HG03439 (cell line): ENCODE results near the gene RBP2.

Source experiments
- ATAC-seq: cut with Tn5 transposase; IDR thresholded peaks from one replicate; pipeline ENCODE4 v1.9.1; 2021; ENCODE audit warnings: mild to moderate bottlenecking, moderate library complexity; ENCODE audit not compliant: unreplicated experiment

RBP2 gene

GRCh38 chr3:139481116-139481515 lies 4.8 kb upstream of the RBP2 start:
- ATAC-seq: no peak

DNA sequence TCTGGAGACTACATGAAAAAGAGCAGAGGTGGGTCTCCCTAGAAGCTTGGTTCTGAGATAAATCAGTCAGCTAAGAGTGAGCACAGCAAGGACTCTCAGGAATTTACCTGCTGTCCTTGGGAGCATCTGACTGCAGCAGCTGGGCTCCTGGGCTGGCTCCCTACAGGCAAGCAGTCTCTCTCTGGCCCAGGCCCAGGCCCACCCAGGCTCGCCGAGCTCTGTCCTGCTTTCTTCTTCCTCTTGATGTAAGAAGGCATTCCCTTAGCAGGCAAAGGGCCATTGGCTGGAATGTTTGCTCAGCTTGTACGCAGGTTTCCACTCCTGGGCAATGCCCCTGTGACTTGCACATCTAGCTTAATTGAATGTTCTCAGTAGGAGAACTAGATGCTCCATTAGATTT lies 4.3 kb upstream of the RBP2 start:
- ATAC-seq: no peak

- ATAC-seq: no peak
Measured at GRCh38 chr3:139477710-139478640, 1.7 kb upstream of the RBP2 start.

GRCh38 chr3:139473155-139473771 lies 3.1 kb downstream of the RBP2 start:
- ATAC-seq: no peak

DNA sequence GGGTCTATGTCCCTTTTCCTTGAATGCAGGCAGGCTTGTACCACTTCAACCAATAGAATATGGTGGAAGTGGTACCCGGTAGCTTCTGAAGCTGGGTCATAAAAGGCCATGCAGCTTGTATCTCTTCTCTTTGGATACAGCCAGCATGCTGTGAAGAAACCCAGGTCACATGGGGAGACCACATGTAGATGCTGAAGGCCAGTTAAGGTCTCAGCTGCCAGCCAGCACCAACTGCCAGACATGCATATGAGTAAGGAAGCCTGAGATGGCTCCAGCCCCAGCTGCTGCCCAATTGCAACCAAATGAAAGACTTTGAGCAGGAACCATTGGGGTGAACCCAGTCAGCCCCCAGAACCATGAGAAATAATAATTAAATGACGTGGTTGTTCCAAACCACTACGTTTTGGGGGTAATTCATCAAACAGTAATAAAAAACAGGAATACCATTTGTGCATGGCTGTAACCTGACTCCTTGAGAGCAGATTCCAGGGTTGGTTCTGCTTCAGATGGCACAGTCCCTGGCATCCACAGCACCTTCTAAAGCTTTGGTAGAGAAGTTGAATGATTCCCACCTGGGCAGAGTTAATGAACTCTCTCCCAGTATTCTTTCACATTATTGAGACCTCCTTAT lies 3.8 kb downstream of the RBP2 start:
- no peak for ATAC-seq

- no peak for ATAC-seq
Measured at GRCh38 chr3:139470199-139470598, 6.1 kb downstream of the RBP2 start.

DNA sequence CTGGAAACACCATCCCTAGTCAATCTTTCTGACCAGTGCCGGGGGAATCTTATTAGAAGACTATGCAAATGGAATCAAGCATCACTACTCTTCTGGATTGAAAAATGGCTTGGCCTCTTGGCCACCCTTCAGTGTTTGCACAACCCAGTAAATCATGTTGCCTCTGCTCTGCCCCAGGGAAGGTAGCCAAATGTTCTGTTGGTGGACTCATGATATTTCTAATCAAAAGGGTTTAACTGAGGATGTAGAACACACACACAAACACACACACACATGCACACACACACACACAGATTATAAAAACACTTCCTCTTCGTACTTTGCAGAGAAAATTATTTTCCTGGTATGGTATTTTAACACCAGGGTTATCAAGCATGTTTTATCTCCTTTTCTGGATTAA lies 7.9 kb downstream of the RBP2 start:
- ATAC-seq: no peak

DNA sequence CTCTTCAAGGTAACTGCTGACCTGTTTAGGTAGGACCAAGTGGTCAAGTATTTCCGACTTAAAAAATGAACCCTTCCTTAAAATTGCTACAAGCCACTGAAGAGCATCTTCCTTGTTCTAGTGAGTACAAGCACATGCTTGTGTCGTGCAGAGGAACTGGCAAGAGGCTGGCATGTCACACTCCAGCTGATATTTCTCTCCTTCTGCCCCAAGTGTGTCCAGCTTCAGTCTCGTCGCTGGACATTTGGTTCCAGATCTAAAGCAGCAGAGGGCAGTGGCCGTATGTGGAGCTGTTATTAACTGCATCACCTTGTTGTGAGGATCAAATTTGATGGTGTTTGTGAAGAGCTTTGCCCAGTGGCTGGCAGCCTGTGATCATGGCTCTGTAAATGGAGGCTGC lies 10.0 kb downstream of the RBP2 start:
- ATAC-seq: no peak

GRCh38 chr3:139465636-139466035 lies 10.7 kb downstream of the RBP2 start:
- ATAC-seq: no peak

DNA sequence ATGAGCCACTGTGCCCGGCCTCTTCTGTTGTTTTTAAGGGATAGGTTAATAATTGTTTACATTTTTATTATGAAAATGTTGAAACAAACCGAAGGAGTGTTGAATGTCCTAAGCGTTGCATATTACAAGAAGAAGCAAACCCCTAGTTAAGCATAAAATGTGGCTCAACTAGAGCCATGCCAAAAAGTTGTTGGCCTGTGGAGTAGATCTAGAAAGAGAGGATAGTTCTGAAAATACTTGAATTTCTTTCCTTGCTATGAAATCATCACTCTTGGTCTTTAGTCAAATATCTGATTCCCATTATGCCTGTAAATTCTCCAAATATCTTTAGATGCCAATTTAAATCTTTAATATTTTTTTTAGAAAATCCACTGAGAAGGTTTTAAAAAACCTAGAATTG lies 12.8 kb downstream of the RBP2 start:
- no peak for ATAC-seq

- no peak for ATAC-seq
Measured at GRCh38 chr3:139460529-139460928, 15.8 kb downstream of the RBP2 start.

GRCh38 chr3:139460076-139460475 lies 16.2 kb downstream of the RBP2 start:
- ATAC-seq: no peak

DNA sequence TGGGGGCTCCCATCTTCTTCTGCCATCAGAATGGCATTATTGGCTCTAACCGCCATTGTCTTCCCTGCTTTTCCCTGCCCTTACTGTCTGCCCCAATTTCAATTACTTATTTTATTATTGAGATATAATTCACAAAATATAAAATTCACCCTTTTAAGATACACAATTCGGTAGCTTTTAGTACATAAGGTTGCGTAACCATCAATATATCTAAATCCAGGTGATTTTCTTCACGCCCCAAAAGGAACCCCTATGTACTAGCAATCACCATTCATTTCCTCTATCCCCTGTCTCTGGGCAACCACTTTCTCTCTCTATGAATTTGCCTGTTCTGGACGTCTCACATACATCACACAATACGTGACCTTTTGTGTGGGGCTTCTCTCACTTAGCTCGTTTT lies 18.0 kb downstream of the RBP2 start:
- ATAC-seq: no peak

DNA sequence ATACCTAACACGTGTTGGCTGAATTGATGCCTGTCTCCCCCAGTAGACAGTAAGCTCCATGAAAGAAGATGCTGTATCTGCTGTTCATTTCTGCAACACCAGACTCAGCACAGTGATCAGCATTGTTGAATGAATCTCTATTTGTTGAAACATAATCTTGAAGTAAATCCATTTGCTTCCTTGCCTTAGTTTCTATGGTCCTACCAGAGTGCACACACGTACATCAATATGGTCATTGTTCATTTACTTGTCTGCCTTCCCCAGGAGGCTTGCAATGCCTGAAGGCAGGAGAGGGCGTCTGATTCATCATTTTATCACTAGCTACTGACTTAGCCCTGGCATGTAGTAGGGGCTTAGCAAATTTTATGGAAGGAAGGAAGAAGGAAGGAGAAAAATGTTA lies 19.2 kb downstream of the RBP2 start:
- ATAC-seq: no peak

DNA sequence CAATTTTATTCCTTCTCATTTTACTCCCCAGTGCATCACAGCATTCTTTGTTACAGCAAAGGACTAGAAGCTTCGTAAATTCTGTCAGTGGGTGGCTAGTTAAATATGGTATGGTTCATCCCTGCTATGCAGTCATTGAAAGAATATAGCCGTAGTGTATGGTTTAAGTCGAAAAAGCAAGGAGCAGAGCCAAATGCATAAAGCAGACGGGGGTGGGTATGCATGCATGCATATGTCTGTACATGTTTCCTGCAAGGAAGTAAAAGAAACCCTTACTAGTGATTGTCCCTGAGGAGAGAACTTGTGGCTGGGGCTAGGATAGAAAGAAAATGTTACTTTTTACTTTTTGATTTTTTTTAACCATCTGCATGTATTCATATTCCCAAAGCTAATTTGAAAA lies 19.9 kb downstream of the RBP2 start:
- ATAC-seq: no peak

- ATAC-seq: no peak
Measured at GRCh38 chr3:139455855-139456254, 20.5 kb downstream of the RBP2 start.

- no peak for ATAC-seq
Measured at GRCh38 chr3:139455206-139455605, 21.1 kb downstream of the RBP2 start.

DNA sequence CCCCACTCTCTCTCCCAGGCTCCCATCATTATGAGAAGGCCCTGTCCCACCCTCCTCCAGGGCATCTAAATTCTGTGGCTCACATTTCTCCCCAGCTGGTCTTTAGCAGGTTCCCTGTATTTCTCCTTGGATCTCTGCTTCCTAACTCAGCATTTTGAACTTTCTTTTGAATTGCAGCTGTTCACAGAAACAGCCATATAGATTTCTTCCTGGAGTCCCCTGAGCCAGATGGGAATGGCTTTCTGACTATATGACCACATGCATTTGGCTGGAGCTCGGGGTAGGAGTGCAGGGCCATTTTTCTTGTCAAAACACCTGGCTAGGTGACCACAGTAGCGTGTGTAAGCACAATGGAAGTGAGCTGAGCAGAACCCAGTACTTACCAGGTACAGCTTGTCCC lies 22.0 kb downstream of the RBP2 start:
- ATAC-seq: no peak

DNA sequence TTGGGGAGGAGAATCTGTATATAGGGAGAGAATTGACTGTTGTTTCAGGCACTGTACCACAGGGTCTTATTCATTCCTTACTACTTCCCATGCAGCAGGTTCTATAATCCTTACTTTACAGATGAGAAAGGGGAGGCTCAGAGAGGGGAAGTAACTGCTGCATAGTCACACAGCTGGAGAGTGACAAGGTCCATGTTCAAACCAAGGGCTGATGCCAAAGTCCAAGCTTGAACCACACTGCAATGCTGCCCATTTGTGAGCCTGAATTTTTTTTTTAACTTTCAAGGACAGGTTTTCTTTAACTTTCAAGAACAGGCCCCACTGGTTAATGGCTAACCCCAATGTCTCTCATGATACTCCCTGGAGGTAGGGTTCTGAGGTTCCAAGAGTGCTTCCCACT lies 26.2 kb downstream of the RBP2 start:
- ATAC-seq: no peak

DNA sequence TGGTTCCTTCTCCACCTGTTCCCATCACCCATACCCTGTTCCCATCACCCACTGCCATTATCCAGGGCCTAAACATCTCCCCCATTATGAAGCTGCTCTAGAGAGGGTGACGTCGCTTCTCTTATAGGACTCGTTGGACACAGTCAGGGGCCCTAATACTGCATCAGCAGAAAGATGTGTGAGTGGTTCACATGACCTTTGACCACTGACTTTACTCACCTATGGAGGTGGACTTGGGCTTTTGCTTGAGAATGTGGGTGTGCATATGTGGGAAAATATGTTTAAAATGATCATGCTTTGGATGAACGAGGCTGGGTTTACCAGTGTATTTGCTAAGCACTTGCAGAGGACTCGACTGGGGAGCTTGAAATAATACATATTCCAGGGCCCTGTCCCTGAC lies 26.8 kb downstream of the RBP2 start:
- no peak for ATAC-seq

DNA sequence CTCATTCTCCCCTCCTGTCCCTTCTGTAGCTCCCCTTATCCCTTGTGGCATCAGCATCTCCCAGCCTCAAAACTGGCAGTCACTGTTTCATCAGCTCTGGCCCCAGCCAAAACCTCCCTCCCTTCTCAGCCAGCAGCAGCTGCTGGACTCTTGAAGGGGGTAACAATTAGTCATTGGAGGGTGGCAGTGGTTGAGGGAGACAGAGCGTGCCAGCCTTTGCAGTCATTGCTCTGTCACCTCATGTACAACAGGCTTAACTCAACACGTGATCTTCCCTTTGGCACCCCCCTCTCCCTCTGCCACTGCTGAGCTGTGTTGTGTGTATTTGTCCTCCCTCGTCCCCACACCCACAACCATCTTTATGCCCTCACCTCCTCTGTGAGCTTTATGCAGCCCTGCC lies 28.2 kb downstream of the RBP2 start:
- no peak for ATAC-seq

GRCh38 chr3:139447486-139447885 lies 28.8 kb downstream of the RBP2 start:
- no peak for ATAC-seq
